ENCODE measurements around the gene NTSR1.

GRCh38 chr20:62667530-62668440 lies 40.9 kb upstream of the NTSR1 start:
- TF ChIP-seq POLR2A (IDR thresholded peaks at IDR 0.05) (no peak), CTCF (IDR thresholded peaks at IDR 0.05) (no peak)
